HG03095 (cell line): Measurements from ENCODE around the gene RGS11.

Source experiments
- ATAC-seq: cut with Tn5 transposase; IDR thresholded peaks from one replicate; pipeline ENCODE4 v1.9.1; 2021; ENCODE audit warnings: moderate library complexity; ENCODE audit not compliant: unreplicated experiment

RGS11 gene

GRCh38 chr16:275786-276232, at the start of gene RGS11:
TSS of gene RGS11 (minus strand) at chr16:275944. CDS start at chr16:275911, 33 bp downstream.
- ATAC-seq: no peak

- peak; percentile 48 for ATAC-seq
Observed at GRCh38 chr16:324451-325334, 48.9 kb upstream of the RGS11 start.

- ATAC-seq: no peak
Observed at GRCh38 chr16:324201-324450, 48.4 kb upstream of the RGS11 start.

GRCh38 chr16:322476-323143, 46.9 kb upstream of the RGS11 start:
- no peak for ATAC-seq

GRCh38 chr16:321532-321931, 45.8 kb upstream of the RGS11 start:
- no peak for ATAC-seq

- no peak for ATAC-seq
Observed at GRCh38 chr16:320206-320605, 44.5 kb upstream of the RGS11 start.

- no peak for ATAC-seq
Observed at GRCh38 chr16:318628-319027, 42.9 kb upstream of the RGS11 start.

GRCh38 chr16:317583-317982, 41.8 kb upstream of the RGS11 start:
- ATAC-seq: no peak

GRCh38 chr16:316741-317464, 41.2 kb upstream of the RGS11 start:
- no peak for ATAC-seq

- ATAC-seq: no peak
Observed at GRCh38 chr16:314795-315299, 39.1 kb upstream of the RGS11 start.

- ATAC-seq: no peak
Observed at GRCh38 chr16:314351-314750, 38.6 kb upstream of the RGS11 start.

- no peak for ATAC-seq
Observed at GRCh38 chr16:311725-312124, 36.0 kb upstream of the RGS11 start.

GRCh38 chr16:309476-309875, 33.7 kb upstream of the RGS11 start:
- ATAC-seq: no peak

GRCh38 chr16:307691-308312, 32.1 kb upstream of the RGS11 start:
- ATAC-seq: no peak

GRCh38 chr16:306911-307370, 31.2 kb upstream of the RGS11 start:
- no peak for ATAC-seq

GRCh38 chr16:305916-306626, 30.3 kb upstream of the RGS11 start:
- no peak for ATAC-seq

GRCh38 chr16:303760-304505, 28.2 kb upstream of the RGS11 start:
- ATAC-seq: no peak

- ATAC-seq: no peak
Observed at GRCh38 chr16:301950-302349, 26.2 kb upstream of the RGS11 start.

- no peak for ATAC-seq
Observed at GRCh38 chr16:301235-301634, 25.5 kb upstream of the RGS11 start.

GRCh38 chr16:297832-298231, 22.1 kb upstream of the RGS11 start:
- ATAC-seq: no peak
